Astrocyte (in vitro differentiated cells and primary cell): ENCODE results near the gene NPAS3. TPM values are rescaled to one million over a fixed set of nuclear protein-coding genes. Genes with fewer than 3 reads are reported as not detected.
"Not testable (repeated sequence)": the region's sequence is repeated elsewhere in the genome, so short reads cannot be mapped to it uniquely, and the experiment has no call there.

ENCODE experiments used
- DNase-seq: peaks from one replicate; pipeline ENCODE4 v3.0.0-alpha.2; 2010; ENCODE audit warnings: low read depth
- FAIRE-seq: peaks from 2 replicates; lab custom pipeline; 2011; peaks lifted over from hg19 to GRCh38; lab: Jason Lieb, UNC
- H2AFZ ChIP-seq: 2 replicates; pipeline ENCODE4 v1.6.0; 2012; ENCODE audit warnings: low read depth, low read length, inconsistent platforms
- H3K27ac ChIP-seq: 2 replicates; pipeline ENCODE4 v1.5.1; 2011; ENCODE audit warnings: low read depth, low read length, inconsistent platforms
- H3K27me3 ChIP-seq: 2 replicates; pipeline ENCODE4 v1.6.0; 2011; ENCODE audit warnings: low read length, inconsistent platforms; ENCODE audit not compliant: insufficient read depth
- H3K36me3 ChIP-seq: 2 replicates; pipeline ENCODE4 v1.5.1; 2011; ENCODE audit warnings: low read length, inconsistent platforms; ENCODE audit not compliant: insufficient read depth
- H3K4me1 ChIP-seq: 2 replicates; pipeline ENCODE4 v1.5.1; 2011; ENCODE audit warnings: low read length, inconsistent platforms; ENCODE audit not compliant: insufficient read depth
- H3K4me2 ChIP-seq: 2 replicates; pipeline ENCODE4 v1.6.0; 2012; ENCODE audit warnings: low read length, inconsistent platforms
- H3K4me3 ChIP-seq: 2 replicates; pipeline ENCODE4 v1.5.1; 2011; ENCODE audit warnings: low read depth, mild to moderate bottlenecking, low read length, inconsistent platforms; ENCODE audit not compliant: insufficient read depth
- H3K79me2 ChIP-seq: 2 replicates; pipeline ENCODE4 v1.6.0; 2012; ENCODE audit warnings: mild to moderate bottlenecking, low read length, inconsistent platforms; ENCODE audit not compliant: insufficient read depth
- H3K9ac ChIP-seq: 2 replicates; pipeline ENCODE4 v1.6.0; 2012; ENCODE audit warnings: mild to moderate bottlenecking, low read length, inconsistent platforms
- H3K9me3 ChIP-seq: 2 replicates; pipeline ENCODE4 v1.5.1; 2012; ENCODE audit warnings: low read depth, mild to moderate bottlenecking, low read length, inconsistent platforms; ENCODE audit not compliant: insufficient read depth
- H4K20me1 ChIP-seq: 2 replicates; pipeline ENCODE4 v1.6.0; 2012; ENCODE audit warnings: low read length, inconsistent platforms; ENCODE audit not compliant: insufficient read depth
- H3K27ac Mint-ChIP-seq: one replicate; pipeline ENCODE4 v1.8.0; 2021; ENCODE audit warnings: mild to moderate bottlenecking, mixed read lengths; ENCODE audit not compliant: unreplicated experiment
- H3K27me3 Mint-ChIP-seq: one replicate; pipeline ENCODE4 v1.8.0; 2021; ENCODE audit warnings: low read depth, mixed read lengths; ENCODE audit not compliant: unreplicated experiment
- H3K36me3 Mint-ChIP-seq: one replicate; pipeline ENCODE4 v1.8.0; 2021; ENCODE audit warnings: low read depth, mixed read lengths; ENCODE audit not compliant: unreplicated experiment
- H3K4me1 Mint-ChIP-seq: one replicate; pipeline ENCODE4 v1.8.0; 2021; ENCODE audit warnings: low read depth, mixed read lengths; ENCODE audit not compliant: unreplicated experiment
- H3K4me3 Mint-ChIP-seq: one replicate; pipeline ENCODE4 v1.8.0; 2021; ENCODE audit warnings: mild to moderate bottlenecking, moderate library complexity, mixed read lengths; ENCODE audit not compliant: unreplicated experiment
- H3K9me3 Mint-ChIP-seq: one replicate; pipeline ENCODE4 v1.8.0; 2021; ENCODE audit warnings: mild to moderate bottlenecking, mixed read lengths; ENCODE audit not compliant: unreplicated experiment
- EZH2 ChIP-seq: IDR thresholded peaks from 2 replicates; pipeline ENCODE4 v1.6.1; 2012; ENCODE audit warnings: mild to moderate bottlenecking, low read length, inconsistent platforms; ENCODE audit not compliant: insufficient read depth
- total RNA-seq: library from RNA; stranded (reverse); gene quantifications from 2 replicates; pipeline ENCODE4 v1.2.1, GENCODE V29; 2021
- TF ChIP-seq, protein P1 (sequence below): IDR thresholded peaks from 2 replicates; pipeline ENCODE4 v1.5.1; 2011; ENCODE audit warnings: low read depth, mild to moderate bottlenecking, inconsistent platforms, low read length, moderate library complexity; ENCODE audit not compliant: insufficient read depth

NPAS3 gene
- total RNA-seq, 1 donor from 2014 or later: 2.6 TPM

DNA sequence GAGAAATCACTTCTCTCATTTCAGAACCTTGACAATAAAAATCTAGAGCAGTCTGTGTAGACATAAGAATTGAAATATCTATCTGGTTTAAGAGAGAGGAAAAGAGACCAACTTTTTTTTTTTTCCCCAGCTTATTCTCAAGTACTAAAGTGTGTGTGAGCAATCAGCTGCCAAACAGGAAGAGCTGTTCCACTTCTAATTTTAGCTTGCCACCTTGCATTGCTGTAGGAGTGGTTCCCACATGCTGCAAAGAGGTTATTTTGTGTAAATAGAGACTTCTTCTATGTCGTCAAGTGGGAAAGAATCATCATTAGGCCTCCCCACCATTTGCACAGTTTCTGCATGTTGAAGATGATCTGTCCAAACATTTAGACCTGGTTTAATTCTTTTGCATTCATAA is 142.6 kb downstream of the NPAS3 start:
- H3K27me3 Mint-ChIP-seq: no peaks in the 10 kb centered on the region
- H3K4me3 ChIP-seq: no peak overlapping the region
- FAIRE-seq (no peak), DNase-seq (no peak)
- no peak overlapping the region for H3K4me3 Mint-ChIP-seq
- H3K27me3 ChIP-seq: no peaks in the 10 kb centered on the region
- no peaks in the 10 kb centered on the region for H3K36me3 ChIP-seq
- H3K27ac ChIP-seq: no peak overlapping the region
- H3K4me1 ChIP-seq: no peaks in the 10 kb centered on the region
- no peak overlapping the region for H2AFZ ChIP-seq
- TF ChIP-seq, protein P1, sequence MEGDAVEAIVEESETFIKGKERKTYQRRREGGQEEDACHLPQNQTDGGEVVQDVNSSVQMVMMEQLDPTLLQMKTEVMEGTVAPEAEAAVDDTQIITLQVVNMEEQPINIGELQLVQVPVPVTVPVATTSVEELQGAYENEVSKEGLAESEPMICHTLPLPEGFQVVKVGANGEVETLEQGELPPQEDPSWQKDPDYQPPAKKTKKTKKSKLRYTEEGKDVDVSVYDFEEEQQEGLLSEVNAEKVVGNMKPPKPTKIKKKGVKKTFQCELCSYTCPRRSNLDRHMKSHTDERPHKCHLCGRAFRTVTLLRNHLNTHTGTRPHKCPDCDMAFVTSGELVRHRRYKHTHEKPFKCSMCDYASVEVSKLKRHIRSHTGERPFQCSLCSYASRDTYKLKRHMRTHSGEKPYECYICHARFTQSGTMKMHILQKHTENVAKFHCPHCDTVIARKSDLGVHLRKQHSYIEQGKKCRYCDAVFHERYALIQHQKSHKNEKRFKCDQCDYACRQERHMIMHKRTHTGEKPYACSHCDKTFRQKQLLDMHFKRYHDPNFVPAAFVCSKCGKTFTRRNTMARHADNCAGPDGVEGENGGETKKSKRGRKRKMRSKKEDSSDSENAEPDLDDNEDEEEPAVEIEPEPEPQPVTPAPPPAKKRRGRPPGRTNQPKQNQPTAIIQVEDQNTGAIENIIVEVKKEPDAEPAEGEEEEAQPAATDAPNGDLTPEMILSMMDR: no peak
- TF ChIP-seq EZH2: no peak
- H3K9ac ChIP-seq: no peak overlapping the region
- no peak overlapping the region for H3K4me2 ChIP-seq
- no peaks in the 10 kb centered on the region for H4K20me1 ChIP-seq
- no peaks in the 10 kb centered on the region for H3K36me3 Mint-ChIP-seq
- H3K9me3 Mint-ChIP-seq: no peaks in the 10 kb centered on the region
- H3K9me3 ChIP-seq: no peaks in the 10 kb centered on the region
- H3K4me1 Mint-ChIP-seq: peaks cover 5% of the 10 kb centered on the region
- no peaks in the 10 kb centered on the region for H3K79me2 ChIP-seq
- no peak overlapping the region for H3K27ac Mint-ChIP-seq

DNA sequence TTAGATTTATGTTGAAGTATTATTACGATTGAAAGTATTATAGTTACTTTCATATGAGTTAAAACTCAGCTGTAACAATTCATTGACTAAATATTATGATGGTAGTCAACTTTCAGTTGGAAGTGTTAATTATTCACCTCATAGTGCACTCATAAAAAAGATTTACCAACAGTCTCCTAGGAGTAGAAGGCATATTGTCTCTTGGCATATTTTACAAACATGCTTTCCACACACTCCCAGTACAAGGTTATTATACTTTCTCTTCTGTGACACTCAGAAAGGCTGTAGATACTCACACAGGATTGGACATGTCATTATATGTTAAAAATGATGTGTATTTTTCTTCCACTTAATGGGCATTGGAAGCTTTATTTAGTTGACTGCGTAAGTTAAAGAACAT is 147.1 kb downstream of the NPAS3 start:
- Mint-ChIP-seq H3K27ac (no peak overlapping the region), H3K4me1 (peaks cover 4% of the 10 kb centered on the region), H3K36me3 (peaks cover 2% of the 10 kb centered on the region), H3K4me3 (no peak overlapping the region), H3K9me3 (peaks cover 10% of the 10 kb centered on the region), H3K27me3 (no peaks in the 10 kb centered on the region)
- FAIRE-seq (no peak), DNase-seq (no peak)
- H3K36me3 ChIP-seq: no peaks in the 10 kb centered on the region
- H3K4me3 ChIP-seq: no peak overlapping the region
- TF ChIP-seq, protein P1: no peak
- TF ChIP-seq EZH2: no peak
- no peaks in the 10 kb centered on the region for H4K20me1 ChIP-seq
- no peak overlapping the region for H3K27ac ChIP-seq
- H3K4me2 ChIP-seq: no peak overlapping the region
- no peaks in the 10 kb centered on the region for H3K79me2 ChIP-seq
- no peak overlapping the region for H3K9ac ChIP-seq
- no peaks in the 10 kb centered on the region for H3K9me3 ChIP-seq
- no peak overlapping the region for H2AFZ ChIP-seq
- H3K27me3 ChIP-seq: no peaks in the 10 kb centered on the region
- no peaks in the 10 kb centered on the region for H3K4me1 ChIP-seq

DNA sequence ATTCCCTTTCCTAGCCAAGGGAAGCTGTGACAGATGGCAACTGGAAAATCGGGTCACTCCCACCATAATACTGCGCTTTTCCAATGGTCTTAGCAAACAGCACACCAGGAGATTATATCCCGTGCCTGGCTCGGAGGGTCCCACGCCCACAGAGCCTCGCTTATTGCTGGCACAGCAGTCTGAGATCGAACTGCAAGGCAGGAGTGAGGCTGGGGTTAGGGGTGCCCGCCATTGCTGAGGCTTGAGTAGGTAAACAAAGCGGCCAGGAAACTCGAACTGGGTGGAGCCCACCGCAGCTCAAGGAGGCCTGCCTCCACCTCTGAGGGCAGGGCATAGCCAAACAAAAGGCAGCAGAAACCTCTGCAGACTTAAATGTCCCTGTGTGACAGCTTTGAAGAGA is 149.6 kb downstream of the NPAS3 start:
- not testable (repeated sequence) for H3K4me1 ChIP-seq, H3K9me3 ChIP-seq, H3K4me2 ChIP-seq, H3K4me3 Mint-ChIP-seq, H3K27ac Mint-ChIP-seq, H3K36me3 ChIP-seq, H3K27ac ChIP-seq, H3K27me3 ChIP-seq, H3K27me3 Mint-ChIP-seq, FAIRE-seq, H3K4me1 Mint-ChIP-seq, H3K4me3 ChIP-seq, H2AFZ ChIP-seq, H3K9ac ChIP-seq, H3K79me2 ChIP-seq, H4K20me1 ChIP-seq, H3K36me3 Mint-ChIP-seq, DNase-seq
- H3K9me3 Mint-ChIP-seq: peaks cover 16% of the 10 kb centered on the region
